GM23338 (cell line): ENCODE measurements around the gene PCYT1A. TPM values are rescaled to one million over a fixed set of nuclear protein-coding genes. Genes with fewer than 3 reads are reported as not detected.

Source experiments
- ATAC-seq: fragments of 200-7000 bp; cut with Tn5 transposase; 3 replicates; pipeline ENCODE4 v1.9.1; 2020
- DNase-seq: peaks from one replicate; pipeline ENCODE4 v3.0.0-alpha.2; 2015; ENCODE audit warnings: low spot score
- H2AFZ ChIP-seq: fragments of 200-600 bp; sonication (generic); 2 replicates; pipeline ENCODE4 v1.8.0; 2016; ENCODE audit warnings: antibody characterized with exemption, mild to moderate bottlenecking, moderate library complexity
- H3F3A ChIP-seq: fragments of 200-600 bp; sonication (generic); replicated peaks from 2 replicates; pipeline ENCODE4 v1.8.0; 2017; ENCODE audit warnings: antibody characterized with exemption, mixed run types, low read depth
- H3K27ac ChIP-seq: fragments of 200-600 bp; sonication (generic); 2 replicates; pipeline ENCODE4 v1.6.1; 2016; ENCODE audit warnings: low read depth
- H3K27me3 ChIP-seq: fragments of 200-600 bp; sonication (generic); 2 replicates; pipeline ENCODE4 v1.8.0; 2016; ENCODE audit warnings: mild to moderate bottlenecking, mixed run types, moderate library complexity; ENCODE audit not compliant: insufficient read depth
- H3K36me3 ChIP-seq: fragments of 200-600 bp; sonication (generic); 2 replicates; pipeline ENCODE4 v1.8.0; 2016; ENCODE audit warnings: mild to moderate bottlenecking; ENCODE audit not compliant: insufficient read depth
- H3K4me1 ChIP-seq: fragments of 200-600 bp; sonication (generic); 2 replicates; pipeline ENCODE4 v1.8.0; 2016; ENCODE audit warnings: mild to moderate bottlenecking, moderate library complexity; ENCODE audit not compliant: insufficient read depth
- H3K4me2 ChIP-seq: fragments of 200-600 bp; sonication (generic); 2 replicates; pipeline ENCODE4 v1.7.1; 2017; ENCODE audit warnings: mixed run types
- H3K4me3 ChIP-seq: fragments of 200-600 bp; sonication (generic); 2 replicates; pipeline ENCODE4 v1.6.1; 2016; ENCODE audit warnings: mixed run types
- H3K79me2 ChIP-seq: fragments of 200-600 bp; sonication (generic); replicated peaks from 2 replicates; pipeline ENCODE4 v1.8.0; 2017; ENCODE audit warnings: mild to moderate bottlenecking; ENCODE audit not compliant: insufficient read depth
- H3K9me2 ChIP-seq: fragments of 200-600 bp; sonication (generic); 2 replicates; pipeline ENCODE4 v1.8.0; 2017; ENCODE audit not compliant: insufficient read depth
- H4K20me1 ChIP-seq: fragments of 200-600 bp; sonication (generic); replicated peaks from 2 replicates; pipeline ENCODE4 v1.8.0; 2017; ENCODE audit warnings: mild to moderate bottlenecking; ENCODE audit not compliant: insufficient read depth
- H3K27ac Mint-ChIP-seq: 2 replicates; pipeline ENCODE4 v1.8.0; 2020; ENCODE audit warnings: inconsistent platforms, mild to moderate bottlenecking, moderate library complexity, mixed read lengths
- H3K27me3 Mint-ChIP-seq: 3 replicates; pipeline ENCODE4 v1.8.0; 2022; ENCODE audit warnings: low read depth, mild to moderate bottlenecking, moderate library complexity, mixed read lengths, inconsistent platforms; ENCODE audit not compliant: insufficient read depth, poor library complexity
- H3K36me3 Mint-ChIP-seq: 3 replicates; pipeline ENCODE4 v1.8.0; 2021; ENCODE audit warnings: low read depth, mild to moderate bottlenecking, inconsistent platforms, moderate library complexity, mixed read lengths
- H3K4me1 Mint-ChIP-seq: 3 replicates; pipeline ENCODE4 v1.8.0; 2020; ENCODE audit warnings: mild to moderate bottlenecking, inconsistent platforms, mixed read lengths
- H3K4me3 Mint-ChIP-seq: 3 replicates; pipeline ENCODE4 v1.8.0; 2021; ENCODE audit warnings: moderate library complexity, mild to moderate bottlenecking, inconsistent platforms, mixed read lengths
- H3K9me3 Mint-ChIP-seq: 3 replicates; pipeline ENCODE4 v1.8.0; 2020; ENCODE audit warnings: moderate library complexity, mild to moderate bottlenecking, inconsistent platforms, mixed read lengths
- CREB1 ChIP-seq: fragments of 250-450 bp; sonication (Bioruptor Pico); IDR thresholded peaks from 2 replicates; pipeline ENCODE4 v1.5.0; 2020; ENCODE audit warnings: low read depth, mild to moderate bottlenecking, moderate library complexity
- CTCF ChIP-seq, 2 experiments: fragments of 200-600 bp in 1 of 2; sonication (generic) in 1 of 2; conservative IDR thresholded peaks; 2 replicates each; pipeline versions ENCODE4 v1.5.1 to v1.6.1; 2016 to 2017; ENCODE audit warnings: antibody characterized with exemption in 2 of 2, low read depth in 2 of 2, mild to moderate bottlenecking in 2 of 2, moderate library complexity in 1 of 2
- EZH2phosphoT487 ChIP-seq: fragments of 200-600 bp; sonication (generic); IDR thresholded peaks from one replicate; pipeline ENCODE4 v1.8.1; 2018; ENCODE audit warnings: antibody characterized with exemption; ENCODE audit not compliant: unreplicated experiment
- REST ChIP-seq: IDR thresholded peaks from one replicate; pipeline ENCODE4 v1.6.1; 2018; ENCODE audit warnings: antibody characterized with exemption; ENCODE audit not compliant: unreplicated experiment
- ZNF114 ChIP-seq: fragments of 250-450 bp; sonication (Bioruptor Pico); IDR thresholded peaks from 2 replicates; pipeline ENCODE4 v1.5.0; 2020; ENCODE audit warnings: mild to moderate bottlenecking, moderate library complexity
- polyA plus RNA-seq: library from polyadenylated mRNA; unstranded; fragments of >200 nt; fragmentation: Nextera tagmentation; extraction: Ambion mirVana; gene quantifications from 2 replicates; pipeline ENCODE4 v1.2.1, GENCODE V29; 2016
- total RNA-seq: library from RNA; depleted of rRNA; stranded (reverse); fragments of >200 nt; shearing (Covaris generic); gene quantifications from 2 replicates; pipeline ENCODE4 v1.2.3, GENCODE V29; 2014

PCYT1A gene
- total and polyA plus RNA-seq, 2 experiments from 2014 or later = 11.6 to 35.8 TPM

- no peaks in the 10 kb centered on the region; the same call in 2 of the 3 replicates for H3K9me3 Mint-ChIP-seq
- Histone ChIP-seq H3F3A (0 out of 2 replicates have a peak, but pooled peaks cover 3% of the 10 kb centered on the region), H3K4me3 (no peak overlapping the region), H3K4me1 (peaks cover 2% of the 10 kb centered on the region), H3K27me3 (no peaks in the 10 kb centered on the region), H3K4me2 (no peak overlapping the region), H3K79me2 (no peaks in the 10 kb centered on the region), H2AFZ (peak overlapping the region; percentile 43; the same call in 1 of the 2 replicates), H3K36me3 (no peaks in the 10 kb centered on the region), H4K20me1 (no peaks in the 10 kb centered on the region), H3K27ac (no peak overlapping the region), H3K9me2 (no peaks in the 10 kb centered on the region)
- ATAC-seq (peak; percentile 22), DNase-seq (peak; percentile 68)
- no peak for TF ChIP-seq CREB1
- peak; percentile 50 to 76 for TF ChIP-seq CTCF (conservative IDR thresholded peaks at IDR 0.05; ENCODE audit: low read depth in 2 of 2)
- peaks cover 6% of the 10 kb centered on the region for H3K27me3 Mint-ChIP-seq
- H3K36me3 Mint-ChIP-seq = no peaks in the 10 kb centered on the region
- no peak overlapping the region for H3K4me3 Mint-ChIP-seq
- no peak overlapping the region for H3K27ac Mint-ChIP-seq
- H3K4me1 Mint-ChIP-seq = peaks cover 18% of the 10 kb centered on the region
Observed at GRCh38 chr3:196192036-196192523, 95.4 kb downstream of the PCYT1A start.

GRCh38 chr3:196189566-196190347 is 97.8 kb downstream of the PCYT1A start:
- Histone ChIP-seq H3K27ac (no peak overlapping the region), H3K4me2 (no peak overlapping the region), H3K36me3 (no peaks in the 10 kb centered on the region), H3K4me1 (peaks cover 6% of the 10 kb centered on the region), H3K27me3 (no peaks in the 10 kb centered on the region), H3F3A (0 out of 2 replicates have a peak, but pooled peaks cover 3% of the 10 kb centered on the region), H3K4me3 (no peak overlapping the region), H2AFZ (peak overlapping the region; percentile 59; the same call in 1 of the 2 replicates), H3K9me2 (no peaks in the 10 kb centered on the region), H4K20me1 (no peaks in the 10 kb centered on the region), H3K79me2 (no peaks in the 10 kb centered on the region)
- H3K9me3 Mint-ChIP-seq = no peaks in the 10 kb centered on the region; the same call in 2 of the 3 replicates
- no peak overlapping the region for H3K4me3 Mint-ChIP-seq
- H3K27me3 Mint-ChIP-seq = peaks cover 8% of the 10 kb centered on the region
- DNase-seq (no peak), ATAC-seq (no peak)
- TF ChIP-seq REST (no peak), EZH2phosphoT487 (no peak), ZNF114 (CRISPR knock-in tag) (no peak)
- peaks cover 24% of the 10 kb centered on the region for H3K4me1 Mint-ChIP-seq
- H3K27ac Mint-ChIP-seq = no peak overlapping the region
- H3K36me3 Mint-ChIP-seq = no peaks in the 10 kb centered on the region
